Stomach (tissue), 9 donors: ENCODE measurements around the gene CRTC2. TPM values are rescaled to one million over a fixed set of nuclear protein-coding genes. Genes with fewer than 3 reads are reported as not detected.

Experiments used
- DNase-seq, 2 donors: peaks; one replicate each; pipeline versions ENCODE4 v3.0.0 to v3.0.0-alpha.2; 2013 to 2019
- H3K27ac ChIP-seq, 5 donors: fragments of 200-600 bp in 4 of 5; sonication (generic) in 4 of 5; one replicate each; pipeline ENCODE4 v1.5.1; 2013 to 2019; ENCODE audit warnings: mild to moderate bottlenecking in 1 of 5, moderate library complexity in 1 of 5
- H3K27me3 ChIP-seq, 3 donors: fragments of 200-600 bp; sonication (generic); one replicate each; pipeline ENCODE4 v1.5.1; 2017 to 2019; ENCODE audit warnings: mixed run types in 1 of 3
- H3K36me3 ChIP-seq, 4 donors: fragments of 200-600 bp; sonication (generic); 1 replicate in 3 of 4; 2 replicates in 1 of 4; pipeline ENCODE4 v1.5.1; 2016 to 2019
- H3K4me1 ChIP-seq, 4 donors: fragments of 200-600 bp; sonication (generic); one replicate each; pipeline ENCODE4 v1.5.1; 2016 to 2019
- H3K4me3 ChIP-seq, 4 donors: fragments of 200-600 bp; sonication (generic) in 3 of 4; one replicate each; pipeline ENCODE4 v1.5.1; 2016 to 2019; ENCODE audit warnings: mild to moderate bottlenecking in 1 of 4
- H3K9me3 ChIP-seq, 4 donors: fragments of 200-600 bp; sonication (generic); one replicate each; pipeline ENCODE4 v1.5.1; 2016 to 2019
- CTCF ChIP-seq, 7 experiments: fragments of 450-650 bp in 4 of 7; fragments of 200-600 bp in 3 of 7; sonication (generic) in 3 of 7; IDR thresholded peaks; one replicate each; pipeline ENCODE4 v1.5.1; 2016 to 2019; ENCODE audit warnings: antibody characterized with exemption in 7 of 7, control low read depth in 2 of 7, mild to moderate bottlenecking in 1 of 7
- EP300 ChIP-seq: sonication (generic); formaldehyde crosslinking; IDR thresholded peaks from one replicate; pipeline ENCODE4 v1.6.1; 2017; ENCODE audit warnings: antibody characterized with exemption
- POLR2A ChIP-seq, 4 donors: fragments of 450-650 bp; IDR thresholded peaks; one replicate each; pipeline ENCODE4 v1.6.1; 2016; ENCODE audit warnings: antibody characterized with exemption in 4 of 4, control low read depth in 2 of 4, mild to moderate bottlenecking in 1 of 4, moderate library complexity in 1 of 4
- POLR2AphosphoS5 ChIP-seq, 3 donors: sonication (generic); formaldehyde crosslinking; IDR thresholded peaks; one replicate each; pipeline ENCODE4 v1.6.1; 2016; ENCODE audit warnings: antibody characterized with exemption in 3 of 3
- WGBS, 5 donors: extraction: QIAGEN DNeasy Blood & Tissue Kit in 3 of 5; methylation state at CpG; one replicate each; pipeline versions ENCODE4 v1.1.5 to v1.1.7; 2013 to 2018; 5-methylcytosine and 5-hydroxymethylcytosine counted together
- intact Hi-C: fragments of 100-400 bp; cut with DNase I; formaldehyde crosslinking; loops from one replicate; pipeline ENCODE4 v1.15.1; 2023; ENCODE audit warnings: low total_unique reads
- polyA plus RNA-seq, 3 donors: library from polyadenylated mRNA; stranded (reverse); fragments of 200-250 nt; gene quantifications; one replicate each; pipeline ENCODE4 v1.2.3, GENCODE V29; 2013
- total RNA-seq, 5 donors: library from RNA; depleted of rRNA; stranded (reverse); fragments of >200 nt; gene quantifications; one replicate each; pipeline versions ENCODE4 v1.1.0 to v1.2.3, GENCODE V29; 2014 to 2016
- donor health status: healthy with polysubstance abuse.
- donor health status: Bipolar disorder and iron deficiency.
- donor health status: healthy.

The CRTC2 gene
- total and polyA plus RNA-seq, 8 donors, result 1.4 to 49.6 (median 21.6) TPM

GRCh38 chr1:153928245-153928644 lies 30.2 kb downstream of the CRTC2 start:
- Histone ChIP-seq H3K9me3 (no peaks in the 10 kb centered on the region), H3K27me3 (no peaks in the 10 kb centered on the region), H3K27ac (peak overlapping the region in 2 of 5 donors; percentile 7 to 46), H3K36me3 (peaks cover 21 to 45% (median 42%) of the 10 kb centered on the region in 4 donors), H3K4me3 (no peak overlapping the region), H3K4me1 (peaks cover 8 to 12% (median 9%) of the 10 kb centered on the region in 4 donors)
- intact Hi-C loops, result no loop called here
- DNase-seq, result no peak
- no peak for TF ChIP-seq CTCF (IDR thresholded peaks at IDR 0.05)
- no peak for TF ChIP-seq POLR2A (IDR thresholded peaks at IDR 0.05)
- 65 to 88% (median 80%) methylated on average over 1 of the region's 1 CpG for WGBS, 5 donors

GRCh38 chr1:153926405-153926804 lies 32.0 kb downstream of the CRTC2 start:
- 76 to 88% (median 82%) methylated on average over 4 of the region's 4 CpGs for WGBS, 5 donors
- DNase-seq, result no peak
- no peak overlapping the region for H3K27ac ChIP-seq
- no peaks in the 10 kb centered on the region for H3K9me3 ChIP-seq
- peaks cover 7 to 26% (median 23%) of the 10 kb centered on the region in 4 donors for H3K36me3 ChIP-seq
- H3K4me1 ChIP-seq, result peaks cover 13 to 17% (median 15%) of the 10 kb centered on the region in 4 donors
- no peaks in the 10 kb centered on the region for H3K27me3 ChIP-seq
- no peak overlapping the region for H3K4me3 ChIP-seq
- TF ChIP-seq EP300 (no peak), POLR2A (IDR thresholded peaks at IDR 0.05) (no peak), CTCF (IDR thresholded peaks at IDR 0.05) (no peak), POLR2AphosphoS5 (IDR thresholded peaks at IDR 0.05) (no peak)
- intact Hi-C loops, result no loop called here

DNA sequence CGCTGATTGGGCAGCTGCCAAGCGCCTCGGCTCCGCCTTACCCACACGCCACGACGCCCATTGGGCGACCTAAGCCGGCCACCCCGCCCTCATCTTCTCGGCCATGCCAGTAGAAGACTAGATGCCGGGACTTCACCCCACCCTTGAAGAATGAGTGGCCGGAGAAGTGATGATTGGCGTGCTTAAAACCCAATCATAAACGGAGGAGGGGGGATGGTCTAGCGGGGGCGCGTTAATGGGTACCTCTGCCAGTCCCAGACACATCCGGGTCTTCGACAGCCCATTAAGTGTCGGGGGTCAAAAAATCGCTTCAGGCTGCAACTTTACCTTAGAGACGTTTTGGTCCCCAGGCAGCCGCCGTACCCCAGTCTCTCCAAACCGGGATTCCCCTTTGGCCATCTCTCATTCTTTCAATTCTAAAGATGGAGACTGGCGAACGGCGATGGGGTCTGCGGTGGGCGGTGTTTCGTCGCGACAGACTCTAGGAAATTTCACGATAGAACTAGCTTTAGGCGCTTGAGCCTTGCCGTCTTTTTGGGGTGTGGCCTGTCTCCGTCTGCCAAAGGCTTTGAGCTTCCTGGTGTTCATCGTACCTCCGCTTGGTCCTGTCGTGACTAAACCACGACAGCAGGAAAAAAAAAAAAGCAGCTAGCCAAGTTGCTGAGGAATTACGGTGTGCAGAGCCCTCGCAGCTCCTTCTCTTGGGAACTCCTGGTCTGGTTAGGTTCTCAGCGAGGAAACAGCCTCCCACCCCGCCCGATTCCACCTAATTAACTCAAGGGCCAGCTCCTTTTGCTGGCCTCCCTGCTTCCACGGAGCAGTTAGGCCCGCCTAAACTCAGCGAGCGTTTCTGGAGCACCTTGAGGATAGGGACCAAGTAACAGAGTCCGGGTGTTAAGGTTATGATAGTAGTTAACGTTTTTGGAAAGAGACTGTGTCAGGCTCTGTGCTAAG lies 35.2 kb downstream of the CRTC2 start, which contains the start of gene GATAD2B:
Gene GATAD2B, minus strand, starts transcription at position 1 of the 954 bp plus-strand sequence. CDS start 94,625 bp downstream, outside the sequence.
- Histone ChIP-seq H3K4me1 (peaks cover 31 to 48% (median 45%) of the 10 kb centered on the region in 4 donors), H3K4me3 (peak within 1 kb of the TSS; percentile 89 to 93 (median 90)), H3K27me3 (no peaks in the 10 kb centered on the region), H3K27ac (peak within 1 kb of the TSS; percentile 85 to 93 (median 92)), H3K9me3 (no peaks in the 10 kb centered on the region), H3K36me3 (peaks cover 0 to 6% (median 0%) of the 10 kb centered on the region in 4 donors)
- DNase-seq, result peak; percentile 100
- no peak for TF ChIP-seq EP300
- peak; percentile 7 to 63 (median 45) for TF ChIP-seq POLR2AphosphoS5 (IDR thresholded peaks at IDR 0.05)
- 0 to 1% (median 1%) methylated on average over 52 to 53 of the region's 53 CpGs for whole genome bisulfite sequencing, 5 donors
- intact Hi-C loops, result no loop called here

DNA sequence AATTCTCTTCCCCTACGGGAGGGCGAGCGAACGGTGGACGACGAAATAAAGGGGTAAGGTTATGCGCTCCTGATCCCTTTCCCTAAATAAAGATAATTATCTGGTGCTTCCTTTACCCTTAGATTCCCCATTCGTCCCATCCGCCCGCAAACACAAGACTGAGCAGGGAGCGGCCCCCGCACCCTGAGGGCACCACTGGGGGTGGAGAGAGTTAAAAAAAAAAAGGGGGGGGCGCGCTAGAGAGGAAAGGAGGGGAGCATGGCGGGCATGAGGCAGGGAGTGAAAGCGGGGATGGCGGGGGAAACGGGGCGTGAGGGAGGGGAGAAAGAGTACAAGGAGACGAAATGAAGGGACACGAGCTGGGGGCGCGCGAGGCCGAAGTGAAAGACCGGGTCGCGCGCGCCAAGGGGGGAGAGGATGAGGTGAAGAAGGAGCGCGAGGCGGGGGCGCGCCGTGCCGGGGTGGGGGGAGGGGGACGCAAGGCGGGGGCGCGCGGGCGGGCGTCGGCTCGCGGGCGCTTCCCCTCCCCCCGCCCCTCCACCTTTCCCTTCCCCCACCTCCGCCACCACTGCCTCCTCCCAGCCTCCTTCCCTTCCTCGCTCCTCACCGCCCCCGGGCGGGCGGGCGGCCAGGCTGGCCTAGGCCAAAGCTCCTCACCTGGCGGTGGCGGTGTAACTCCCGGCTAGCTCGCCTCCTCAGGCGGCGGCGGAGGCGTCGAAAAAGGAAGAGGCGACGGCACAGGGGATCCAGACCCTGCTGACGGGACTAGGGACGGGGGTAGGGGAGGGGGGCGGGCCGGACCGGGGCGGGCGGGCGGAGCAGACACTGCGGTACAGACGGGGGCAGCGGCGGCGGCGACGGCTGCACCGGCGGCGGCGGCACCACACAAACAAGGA lies 36.1 kb downstream of the CRTC2 start:
- Histone ChIP-seq H3K27ac (peak overlapping the region; percentile 85 to 93 (median 92)), H3K27me3 (no peaks in the 10 kb centered on the region), H3K36me3 (peaks cover 0 to 6% (median 3%) of the 10 kb centered on the region in 4 donors), H3K4me3 (peak overlapping the region; percentile 89 to 93 (median 90)), H3K4me1 (peaks cover 31 to 56% (median 49%) of the 10 kb centered on the region in 4 donors), H3K9me3 (no peaks in the 10 kb centered on the region)
- WGBS, 5 donors, result 0 to 1% (median 1%) methylated on average over 35 to 82 of the region's 86 CpGs
- intact Hi-C loops, result no loop called here
- peak in 1 of 2 donors; percentile 32 for DNase-seq
- TF ChIP-seq EP300 (no peak), POLR2AphosphoS5 (IDR thresholded peaks at IDR 0.05) (peak in 1 of 3 donors; percentile 63), CTCF (IDR thresholded peaks at IDR 0.05) (peak in 1 of 7 experiments; percentile 14), POLR2A (IDR thresholded peaks at IDR 0.05) (no peak)
